UCSD-AML1 (cell line): ENCODE measurements around the gene R3HDM1.
A peak's percentile ranks its signal among the peaks of the same experiment; 100 is the strongest.
"Not testable (repeated sequence)": the region's sequence is repeated elsewhere in the genome, so short reads cannot be mapped to it uniquely, and the experiment has no call there.

Experiments used
- DNase-seq: peaks from one replicate; lab custom pipeline; 2025; ENCODE audit not compliant: unreplicated experiment; lab: John Stamatoyannopoulos, UW

R3HDM1 gene

GRCh38 chr2:135708159-135708558 lies 176.9 kb downstream of the R3HDM1 start:
- no peak for DNase-seq

- peak; percentile 60 for DNase-seq
These were observed 178.7 kb downstream of the R3HDM1 start for GRCh38 chr2:135709992-135710391.

- not testable (repeated sequence) for DNase-seq
These were observed 183.8 kb downstream of the R3HDM1 start for GRCh38 chr2:135715086-135715485.

- DNase-seq = no peak
These were observed 196.9 kb downstream of the R3HDM1 start for GRCh38 chr2:135728064-135728743.

- no peak for DNase-seq
These were observed 201.3 kb downstream of the R3HDM1 start for GRCh38 chr2:135732561-135732960.

GRCh38 chr2:135733045-135733444 lies 201.8 kb downstream of the R3HDM1 start:
- no peak for DNase-seq

GRCh38 chr2:135736546-135736945 lies 205.3 kb downstream of the R3HDM1 start:
- no peak for DNase-seq

- no peak for DNase-seq
These were observed 208.9 kb downstream of the R3HDM1 start for GRCh38 chr2:135740206-135740605.

GRCh38 chr2:135741043-135741394 lies 209.7 kb downstream of the R3HDM1 start:
- no peak for DNase-seq

- DNase-seq = peak; percentile 98
These were observed 210.4 kb downstream of the R3HDM1 start, which contains the start of gene UBXN4 for GRCh38 chr2:135741395-135742324. Gene UBXN4 (plus strand): TSS chr2:135741855. CDS start chr2:135741930, 75 bp downstream.

GRCh38 chr2:135742325-135742757 lies 211.1 kb downstream of the R3HDM1 start:
- DNase-seq = peak; percentile 60

- DNase-seq = no peak
These were observed 212.6 kb downstream of the R3HDM1 start for GRCh38 chr2:135743860-135744259.

GRCh38 chr2:135744760-135745314 lies 213.6 kb downstream of the R3HDM1 start:
- DNase-seq = peak; percentile 10

GRCh38 chr2:135745545-135745944 lies 214.3 kb downstream of the R3HDM1 start:
- DNase-seq = no peak

- DNase-seq = no peak
These were observed 224.3 kb downstream of the R3HDM1 start for GRCh38 chr2:135755573-135755972.

- no peak for DNase-seq
These were observed 225.4 kb downstream of the R3HDM1 start for GRCh38 chr2:135756692-135757091.

- no peak for DNase-seq
These were observed 230.7 kb downstream of the R3HDM1 start for GRCh38 chr2:135762022-135762421.

- no peak for DNase-seq
These were observed 231.2 kb downstream of the R3HDM1 start for GRCh38 chr2:135762530-135762929.

- DNase-seq = no peak
These were observed 237.6 kb downstream of the R3HDM1 start for GRCh38 chr2:135768863-135769262.

GRCh38 chr2:135773319-135773718 lies 242.0 kb downstream of the R3HDM1 start:
- DNase-seq = no peak

GRCh38 chr2:135773917-135774316 lies 242.6 kb downstream of the R3HDM1 start:
- no peak for DNase-seq
